HCT116 (cell line): Measurements from ENCODE around the gene CCDC69.

Experiments
- ATF3 ChIP-seq: IDR thresholded peaks from 2 replicates; pipeline ENCODE4 v1.6.1; 2012
- CEBPB ChIP-seq: IDR thresholded peaks from 2 replicates; pipeline ENCODE4 v1.6.1; 2012; ENCODE audit warnings: low read depth
- CTCF ChIP-seq, 3 experiments: fragments of 200-600 bp in 1 of 3; sonication (generic) in 1 of 3; IDR thresholded peaks in 2 of 3; conservative IDR thresholded peaks in 1 of 3; 2 replicates each; pipeline ENCODE4 v1.5.1; 2012 to 2017; ENCODE audit warnings: low read depth in 2 of 3, low read length in 2 of 3, antibody characterized with exemption in 1 of 3, borderline replicate concordance in 1 of 3, control low read depth in 1 of 3, mild to moderate bottlenecking in 1 of 3, mixed read lengths in 1 of 3, mixed run types in 1 of 3, moderate library complexity in 1 of 3; ENCODE audit not compliant: insufficient read depth in 1 of 3
- ELF1 ChIP-seq: IDR thresholded peaks from 2 replicates; pipeline ENCODE4 v1.6.1; 2012; ENCODE audit warnings: low read depth, borderline replicate concordance
- EZH2 ChIP-seq: fragments of 200-600 bp; sonication (generic); IDR thresholded peaks from 2 replicates; pipeline ENCODE4 v1.6.1; 2017; ENCODE audit warnings: antibody characterized with exemption, mixed run types
- JUND ChIP-seq: IDR thresholded peaks from 2 replicates; pipeline ENCODE4 v1.6.1; 2012
- MAX ChIP-seq: IDR thresholded peaks from 2 replicates; pipeline ENCODE4 v1.6.1; 2012
- POLR2A ChIP-seq: IDR thresholded peaks from 2 replicates; pipeline ENCODE4 v1.7.0; 2011; ENCODE audit warnings: borderline replicate concordance; ENCODE audit not compliant: insufficient read depth, insufficient read length; ENCODE audit errors: extremely low read depth
- RAD21 ChIP-seq: IDR thresholded peaks from 2 replicates; pipeline ENCODE4 v1.6.1; 2012; ENCODE audit warnings: low read depth, mild to moderate bottlenecking
- REST ChIP-seq: IDR thresholded peaks from 2 replicates; pipeline ENCODE4 v1.6.1; 2012; ENCODE audit warnings: low read depth
- SIN3A ChIP-seq: IDR thresholded peaks from 2 replicates; pipeline ENCODE4 v1.6.1; 2012; ENCODE audit warnings: low read depth

- TF ChIP-seq EZH2 (no peak), CTCF (IDR thresholded peaks at IDR 0.05 in 2 of 3, conservative IDR thresholded peaks at IDR 0.05 in 1 of 3; ENCODE audit: borderline replicate concordance in 1 of 3, insufficient read depth in 1 of 3, low read depth in 2 of 3, low read length in 2 of 3) (no peak), ATF3 (no peak), CEBPB (no peak), SIN3A (no peak), JUND (no peak), POLR2A (no peak), RAD21 (no peak), MAX (no peak), REST (no peak), ELF1 (no peak)
These were observed 40.2 kb downstream of the CCDC69 start for GRCh38 chr5:151183456-151184245.
